ENCODE measurements around the gene ETV1.

- TF ChIP-seq EZH2 (IDR thresholded peaks at IDR 0.05) (no peak), SRF (IDR thresholded peaks at IDR 0.05; ENCODE audit: low read depth) (no peak), POLR2AphosphoS5 (IDR thresholded peaks at IDR 0.05; ENCODE audit: low read depth, low read length) (no peak), CTCF (IDR thresholded peaks at IDR 0.05 in 2 of 3, conservative IDR thresholded peaks at IDR 0.05 in 1 of 3; ENCODE audit: borderline replicate concordance in 1 of 3, insufficient read depth in 1 of 3, low read depth in 2 of 3, low read length in 2 of 3) (no peak)
Measured at GRCh38 chr7:13907831-13908230, 81.6 kb downstream of the ETV1 start.
